Measurements from ENCODE around the gene IGBP1.

DNA sequence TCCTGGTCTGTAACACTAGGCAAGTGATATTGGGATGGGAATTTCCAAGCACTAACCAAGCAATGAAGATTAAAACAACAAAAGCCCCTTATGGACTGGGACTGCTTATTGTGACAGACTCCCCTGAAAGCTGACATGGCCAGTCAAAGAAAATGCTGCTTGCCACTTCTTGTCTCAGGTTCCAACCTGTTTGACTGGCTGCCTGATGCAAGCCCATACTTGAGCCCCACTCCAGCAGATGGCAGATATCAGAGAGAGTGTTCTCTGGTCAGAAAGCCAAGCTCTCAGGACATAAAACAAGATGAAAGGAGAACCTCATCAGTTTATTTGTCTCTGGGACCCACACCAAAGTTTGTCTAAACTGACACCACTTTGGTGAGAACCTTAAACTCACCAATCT lies 15.5 kb upstream of the IGBP1 start:
- TF ChIP-seq, protein P1, sequence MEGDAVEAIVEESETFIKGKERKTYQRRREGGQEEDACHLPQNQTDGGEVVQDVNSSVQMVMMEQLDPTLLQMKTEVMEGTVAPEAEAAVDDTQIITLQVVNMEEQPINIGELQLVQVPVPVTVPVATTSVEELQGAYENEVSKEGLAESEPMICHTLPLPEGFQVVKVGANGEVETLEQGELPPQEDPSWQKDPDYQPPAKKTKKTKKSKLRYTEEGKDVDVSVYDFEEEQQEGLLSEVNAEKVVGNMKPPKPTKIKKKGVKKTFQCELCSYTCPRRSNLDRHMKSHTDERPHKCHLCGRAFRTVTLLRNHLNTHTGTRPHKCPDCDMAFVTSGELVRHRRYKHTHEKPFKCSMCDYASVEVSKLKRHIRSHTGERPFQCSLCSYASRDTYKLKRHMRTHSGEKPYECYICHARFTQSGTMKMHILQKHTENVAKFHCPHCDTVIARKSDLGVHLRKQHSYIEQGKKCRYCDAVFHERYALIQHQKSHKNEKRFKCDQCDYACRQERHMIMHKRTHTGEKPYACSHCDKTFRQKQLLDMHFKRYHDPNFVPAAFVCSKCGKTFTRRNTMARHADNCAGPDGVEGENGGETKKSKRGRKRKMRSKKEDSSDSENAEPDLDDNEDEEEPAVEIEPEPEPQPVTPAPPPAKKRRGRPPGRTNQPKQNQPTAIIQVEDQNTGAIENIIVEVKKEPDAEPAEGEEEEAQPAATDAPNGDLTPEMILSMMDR (IDR thresholded peaks at IDR 0.05 in 4 of 5, conservative IDR thresholded peaks at IDR 0.05 in 1 of 5): no peak
- TF ChIP-seq POLR2A (IDR thresholded peaks at IDR 0.05): no peak

All from gastrocnemius medialis (tissue), 4 donors.